Fibroblast of mammary gland (primary cell): ENCODE data around the gene KLHL36.

Source experiments
- DNase-seq: peaks from one replicate; pipeline ENCODE4 v3.0.0-alpha.2; 2010; ENCODE audit warnings: low read depth
- H3K4me3 ChIP-seq: 2 replicates; pipeline ENCODE4 v1.5.1; 2011; ENCODE audit warnings: low read depth, mild to moderate bottlenecking, low read length, moderate library complexity; ENCODE audit not compliant: control insufficient read depth
- TF ChIP-seq, protein P1 (sequence below): conservative IDR thresholded peaks from 2 replicates; pipeline ENCODE4 v1.5.1; 2011; ENCODE audit warnings: low read depth, low read length, inconsistent platforms; ENCODE audit not compliant: control insufficient read depth, insufficient read depth

Gene KLHL36

DNA sequence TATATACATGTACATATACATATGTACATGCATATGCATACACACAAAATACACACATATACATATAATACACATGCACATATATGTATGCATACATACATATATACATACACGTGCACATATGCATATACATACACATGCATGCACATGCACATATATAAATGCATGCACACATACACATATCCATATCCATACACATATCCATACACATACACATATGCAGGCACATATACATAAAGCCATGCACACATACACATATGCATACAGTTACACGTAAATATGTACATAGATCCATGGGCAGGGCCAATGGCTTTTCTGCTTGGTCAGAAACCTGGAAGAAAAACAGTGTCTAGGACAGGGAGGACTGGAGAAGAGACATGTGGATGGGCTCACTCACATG lies 27.6 kb downstream of the KLHL36 start:
- no peak for DNase-seq
- no peak overlapping the region for H3K4me3 ChIP-seq
- TF ChIP-seq, protein P1, sequence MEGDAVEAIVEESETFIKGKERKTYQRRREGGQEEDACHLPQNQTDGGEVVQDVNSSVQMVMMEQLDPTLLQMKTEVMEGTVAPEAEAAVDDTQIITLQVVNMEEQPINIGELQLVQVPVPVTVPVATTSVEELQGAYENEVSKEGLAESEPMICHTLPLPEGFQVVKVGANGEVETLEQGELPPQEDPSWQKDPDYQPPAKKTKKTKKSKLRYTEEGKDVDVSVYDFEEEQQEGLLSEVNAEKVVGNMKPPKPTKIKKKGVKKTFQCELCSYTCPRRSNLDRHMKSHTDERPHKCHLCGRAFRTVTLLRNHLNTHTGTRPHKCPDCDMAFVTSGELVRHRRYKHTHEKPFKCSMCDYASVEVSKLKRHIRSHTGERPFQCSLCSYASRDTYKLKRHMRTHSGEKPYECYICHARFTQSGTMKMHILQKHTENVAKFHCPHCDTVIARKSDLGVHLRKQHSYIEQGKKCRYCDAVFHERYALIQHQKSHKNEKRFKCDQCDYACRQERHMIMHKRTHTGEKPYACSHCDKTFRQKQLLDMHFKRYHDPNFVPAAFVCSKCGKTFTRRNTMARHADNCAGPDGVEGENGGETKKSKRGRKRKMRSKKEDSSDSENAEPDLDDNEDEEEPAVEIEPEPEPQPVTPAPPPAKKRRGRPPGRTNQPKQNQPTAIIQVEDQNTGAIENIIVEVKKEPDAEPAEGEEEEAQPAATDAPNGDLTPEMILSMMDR, result no peak

DNA sequence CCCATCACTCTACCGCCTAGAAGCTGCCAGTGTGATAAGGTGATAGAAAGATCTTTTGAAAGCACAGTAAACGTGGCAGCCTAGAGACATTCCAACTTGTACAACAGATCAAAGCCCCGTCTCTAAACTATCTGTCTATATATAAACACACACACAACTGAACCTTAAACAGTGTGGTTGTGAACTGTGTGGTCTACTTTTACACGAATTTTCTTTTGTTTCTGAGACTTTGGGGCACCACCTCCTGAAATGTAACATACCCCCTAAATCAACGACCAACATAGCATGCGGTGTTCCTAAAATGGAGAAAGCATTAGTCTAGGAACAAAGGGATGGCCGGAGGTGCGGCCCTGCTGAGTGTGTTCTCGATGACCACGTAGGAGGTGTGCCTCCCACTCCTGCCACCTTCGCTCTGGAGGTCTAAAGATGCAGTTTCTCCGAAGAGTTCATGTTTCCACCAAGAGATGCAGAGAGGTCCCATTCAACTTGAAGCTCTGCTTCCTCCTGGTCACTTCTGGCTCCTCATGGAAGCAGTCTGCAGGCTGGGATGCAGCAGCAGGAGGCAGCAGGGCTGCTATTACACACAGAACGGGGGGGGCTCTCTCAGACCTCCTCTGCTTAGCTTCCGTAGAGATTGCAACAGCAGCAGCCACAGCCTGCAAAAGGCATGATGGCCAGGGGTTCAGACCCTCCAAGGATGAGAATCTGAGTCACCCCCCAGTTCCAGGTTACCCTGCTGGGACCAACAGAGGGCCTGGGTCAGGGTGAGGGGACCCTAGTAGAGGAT lies 28.9 kb downstream of the KLHL36 start:
- H3K4me3 ChIP-seq, result no peak overlapping the region
- no peak for DNase-seq
- TF ChIP-seq, protein P1, result no peak

DNA sequence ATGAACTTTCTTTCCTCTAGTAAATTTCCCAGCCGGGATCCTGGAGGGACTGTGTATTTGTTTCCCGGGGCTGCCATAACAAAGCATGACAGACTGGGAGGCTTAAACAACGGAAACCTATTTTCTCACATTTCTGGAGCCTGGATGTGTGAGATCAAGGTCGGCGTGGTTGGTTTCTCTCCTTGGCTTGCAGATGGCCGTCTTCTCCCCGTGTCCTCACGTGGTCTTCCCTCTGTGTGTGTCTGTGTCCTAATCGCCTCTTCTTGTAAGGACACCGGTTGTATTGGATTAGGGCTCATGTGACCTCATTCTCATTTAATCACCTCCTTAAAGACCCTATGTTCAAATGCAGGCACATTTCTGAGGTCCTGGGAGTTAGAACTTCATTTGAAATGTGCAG lies 29.5 kb downstream of the KLHL36 start:
- no peak for DNase-seq
- H3K4me3 ChIP-seq, result no peak overlapping the region
- TF ChIP-seq, protein P1, result no peak

DNA sequence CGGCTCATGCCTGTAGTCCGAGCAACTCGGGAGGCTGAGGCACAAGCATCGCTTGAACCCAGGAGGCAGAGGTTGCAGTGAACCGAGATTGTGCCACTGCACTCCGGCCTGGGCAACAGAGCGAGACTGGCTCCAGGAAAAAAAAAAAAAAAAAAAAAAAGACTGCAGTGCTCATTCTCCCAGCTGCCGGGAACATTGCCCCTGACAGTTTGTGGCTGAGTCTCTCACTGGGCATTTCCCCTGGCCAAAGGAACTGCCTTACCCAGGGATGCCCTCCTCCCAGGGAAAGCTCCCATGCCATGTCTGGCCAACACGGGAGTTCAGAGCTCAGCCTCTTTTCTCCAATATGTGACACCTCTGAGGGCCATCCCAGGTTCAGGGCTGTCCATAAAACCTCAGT lies 30.2 kb downstream of the KLHL36 start:
- H3K4me3 ChIP-seq, result no peak overlapping the region
- TF ChIP-seq, protein P1, result no peak
- DNase-seq, result no peak

DNA sequence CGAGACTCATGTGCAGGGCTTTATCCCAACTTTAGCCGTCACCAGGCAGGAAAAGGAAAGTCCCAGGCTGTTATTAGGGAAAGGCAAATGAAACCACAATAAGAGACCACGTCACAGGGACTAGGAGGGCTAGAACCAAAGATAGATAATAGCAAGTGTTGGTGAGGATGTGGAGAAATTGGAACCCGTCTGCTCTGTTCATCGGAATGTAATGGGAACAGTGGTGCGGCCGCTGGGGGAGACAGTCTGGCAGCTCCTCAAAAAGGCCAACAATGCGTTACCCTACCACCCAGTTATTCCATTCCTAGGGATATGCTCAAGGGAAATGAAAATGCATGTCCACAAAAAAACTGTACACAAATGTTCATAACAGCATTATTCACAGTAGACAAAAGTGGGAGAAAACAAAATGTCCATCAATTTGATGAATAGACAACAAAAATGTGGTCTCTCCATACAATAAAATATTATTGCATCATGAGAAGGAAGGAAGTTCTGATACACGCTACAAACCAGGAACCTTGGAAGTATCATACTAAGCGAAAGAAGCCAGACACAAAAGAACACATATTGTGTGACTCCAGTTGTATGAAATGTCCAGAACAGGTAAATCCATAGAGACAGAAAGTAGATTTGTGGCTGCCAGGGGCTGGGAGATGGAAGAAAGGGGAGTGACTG lies 32.0 kb downstream of the KLHL36 start:
- DNase-seq, result no peak
- H3K4me3 ChIP-seq, result no peak overlapping the region
- TF ChIP-seq, protein P1, result no peak

DNA sequence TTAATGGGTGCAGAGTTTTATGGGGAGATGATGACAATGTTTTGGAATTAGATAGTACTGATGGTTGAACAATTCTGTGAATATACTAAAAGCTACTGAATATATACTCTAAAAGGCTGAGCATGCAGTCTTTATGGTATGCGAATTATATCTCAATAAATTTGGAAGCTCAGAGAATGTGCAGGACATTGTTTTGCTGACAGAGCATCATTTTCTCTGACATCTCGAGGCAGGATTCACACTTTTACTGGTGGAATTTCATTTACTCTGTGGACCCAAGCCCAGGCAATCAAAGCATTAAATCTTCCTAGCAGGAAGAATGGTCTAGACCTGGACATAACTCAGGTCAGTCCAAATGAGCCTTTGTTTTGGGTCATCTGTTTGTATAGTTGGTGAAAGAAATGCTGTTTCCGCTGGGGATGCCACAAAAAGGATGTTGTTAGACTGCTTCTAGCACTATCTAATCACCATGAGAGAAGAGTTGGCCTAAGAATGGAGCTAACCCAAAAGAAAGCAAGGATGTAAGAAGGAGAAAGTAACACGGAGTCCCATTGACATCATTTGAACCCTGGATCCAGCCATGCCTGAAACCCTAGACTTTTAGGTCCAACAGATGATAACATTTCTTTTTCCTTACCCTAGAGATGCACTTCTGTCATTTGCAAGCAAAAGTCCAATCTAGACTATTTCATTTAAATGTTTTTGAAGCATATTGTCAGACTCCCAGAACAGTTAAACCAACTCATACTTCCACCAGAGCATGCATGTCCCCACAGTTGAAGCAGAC lies 32.7 kb downstream of the KLHL36 start:
- TF ChIP-seq, protein P1, result no peak
- no peak overlapping the region for H3K4me3 ChIP-seq
- DNase-seq, result no peak
